AG09309 (cell line): ENCODE measurements around the gene PLEKHB1.

Experiments
- DNase-seq: peaks from one replicate; pipeline ENCODE4 v3.0.0-alpha.2; 2010; ENCODE audit warnings: low read depth
- H3K4me3 ChIP-seq: 2 replicates; pipeline ENCODE4 v1.5.1; 2011; ENCODE audit warnings: mild to moderate bottlenecking, low read depth, low read length, moderate library complexity; ENCODE audit not compliant: control insufficient read depth
- CTCF ChIP-seq: IDR thresholded peaks from 2 replicates; pipeline ENCODE4 v1.5.1; 2011; ENCODE audit warnings: mild to moderate bottlenecking, low read depth, low read length, inconsistent platforms; ENCODE audit not compliant: insufficient read depth, control insufficient read depth; ENCODE audit errors: missing control alignments

Gene PLEKHB1

GRCh38 chr11:73645972-73646631 is at the start of gene PLEKHB1:
Gene PLEKHB1 (plus strand): TSS chr11:73646581. CDS start chr11:73646609, 28 bp downstream.
- H3K4me3 ChIP-seq = no peak within 1 kb of the TSS
- TF ChIP-seq CTCF = no peak
- DNase-seq = no peak

- TF ChIP-seq CTCF = no peak
- DNase-seq = no peak
- peak overlapping the region; percentile 89 for H3K4me3 ChIP-seq
Observed at GRCh38 chr11:73597336-73597955, 48.9 kb upstream of the PLEKHB1 start.

GRCh38 chr11:73597956-73598718 is 48.2 kb upstream of the PLEKHB1 start, which contains the start of gene FAM168A:
Gene FAM168A (minus strand): TSS chr11:73598112. CDS start chr11:73468474, 129,638 bp downstream.
- TF ChIP-seq CTCF = peak; percentile 6
- H3K4me3 ChIP-seq = peak within 1 kb of the TSS; percentile 89
- DNase-seq = peak; percentile 94

GRCh38 chr11:73598719-73599379 is 47.5 kb upstream of the PLEKHB1 start:
- no peak for DNase-seq
- peak overlapping the region; percentile 89 for H3K4me3 ChIP-seq
- no peak for TF ChIP-seq CTCF

- no peak for TF ChIP-seq CTCF
- no peak overlapping the region for H3K4me3 ChIP-seq
- no peak for DNase-seq
Observed at GRCh38 chr11:73612601-73613140, 33.7 kb upstream of the PLEKHB1 start.

GRCh38 chr11:73614591-73614990 is 31.8 kb upstream of the PLEKHB1 start:
- no peak for TF ChIP-seq CTCF
- DNase-seq = no peak
- H3K4me3 ChIP-seq = no peak overlapping the region
